MCF 10A (cell line): ENCODE data around the gene KRT14. TPM values are rescaled to one million over a fixed set of nuclear protein-coding genes. Genes with fewer than 3 reads are reported as not detected.
A peak's percentile ranks its signal among the peaks of the same experiment; 100 is the strongest.

Experiments used
- BruUV-seq: library from RNA; stranded (reverse); fragments of 400-500 nt; replicated peaks from 2 replicates; lab custom pipeline; 2021; lab: Mats Ljungman, UMichigan
- CTCF ChIA-PET: fragments of 300-600 bp; sonication (Branson Sonifier 250); formaldehyde crosslinking; extraction: SDS; loops from one replicate; lab custom pipeline; 2021; ENCODE audit warnings: antibody characterized with exemption, inconsistent platforms; lab: Yijun Ruan, JAX
- POLR2A ChIA-PET: fragments of 300-600, 350-650 bp; sonication (Branson Sonifier 250); formaldehyde crosslinking; extraction: SDS; loops from one replicate; lab custom pipeline; 2020; ENCODE audit warnings: antibody characterized with exemption, inconsistent platforms; lab: Yijun Ruan, JAX
- DNase-seq: peaks from one replicate; pipeline ENCODE4 v3.0.0-alpha.2; 2018; ENCODE audit not compliant: unreplicated experiment
- H3K27ac Mint-ChIP-seq: one replicate; pipeline ENCODE4 v1.8.0; 2022; ENCODE audit warnings: mild to moderate bottlenecking, low read depth, mixed read lengths; ENCODE audit not compliant: unreplicated experiment
- H3K27me3 Mint-ChIP-seq: one replicate; pipeline ENCODE4 v1.8.0; 2022; ENCODE audit warnings: mixed read lengths; ENCODE audit not compliant: insufficient read depth, unreplicated experiment
- H3K36me3 Mint-ChIP-seq: one replicate; pipeline ENCODE4 v1.8.0; 2022; ENCODE audit warnings: mild to moderate bottlenecking, moderate library complexity, mixed read lengths; ENCODE audit not compliant: insufficient read depth, unreplicated experiment
- H3K4me1 Mint-ChIP-seq: one replicate; pipeline ENCODE4 v1.8.0; 2022; ENCODE audit warnings: mixed read lengths; ENCODE audit not compliant: insufficient read depth, unreplicated experiment
- H3K4me3 Mint-ChIP-seq: one replicate; pipeline ENCODE4 v1.8.0; 2022; ENCODE audit warnings: mild to moderate bottlenecking, moderate library complexity, mixed read lengths; ENCODE audit not compliant: unreplicated experiment
- H3K9me3 Mint-ChIP-seq: one replicate; pipeline ENCODE4 v1.8.0; 2022; ENCODE audit warnings: mixed read lengths; ENCODE audit not compliant: unreplicated experiment
- intact Hi-C: fragments of 100-400 bp; cut with micrococcal nuclease; formaldehyde crosslinking; loops from 2 replicates; pipeline ENCODE4 v1.14.1; 2022
- total RNA-seq: library from RNA; stranded (reverse); gene quantifications from 2 replicates; pipeline ENCODE4 v1.2.3, GENCODE V29; 2022
- TF ChIP-seq, protein P1 (sequence below): fragments of 200-600 bp; IDR thresholded peaks from one replicate; pipeline ENCODE4 v1.8.0; 2022; ENCODE audit warnings: antibody characterized with exemption, mild to moderate bottlenecking; ENCODE audit not compliant: unreplicated experiment

Gene KRT14
- total RNA-seq, 1 experiment from 2014 or later: 1,755 TPM

DNA sequence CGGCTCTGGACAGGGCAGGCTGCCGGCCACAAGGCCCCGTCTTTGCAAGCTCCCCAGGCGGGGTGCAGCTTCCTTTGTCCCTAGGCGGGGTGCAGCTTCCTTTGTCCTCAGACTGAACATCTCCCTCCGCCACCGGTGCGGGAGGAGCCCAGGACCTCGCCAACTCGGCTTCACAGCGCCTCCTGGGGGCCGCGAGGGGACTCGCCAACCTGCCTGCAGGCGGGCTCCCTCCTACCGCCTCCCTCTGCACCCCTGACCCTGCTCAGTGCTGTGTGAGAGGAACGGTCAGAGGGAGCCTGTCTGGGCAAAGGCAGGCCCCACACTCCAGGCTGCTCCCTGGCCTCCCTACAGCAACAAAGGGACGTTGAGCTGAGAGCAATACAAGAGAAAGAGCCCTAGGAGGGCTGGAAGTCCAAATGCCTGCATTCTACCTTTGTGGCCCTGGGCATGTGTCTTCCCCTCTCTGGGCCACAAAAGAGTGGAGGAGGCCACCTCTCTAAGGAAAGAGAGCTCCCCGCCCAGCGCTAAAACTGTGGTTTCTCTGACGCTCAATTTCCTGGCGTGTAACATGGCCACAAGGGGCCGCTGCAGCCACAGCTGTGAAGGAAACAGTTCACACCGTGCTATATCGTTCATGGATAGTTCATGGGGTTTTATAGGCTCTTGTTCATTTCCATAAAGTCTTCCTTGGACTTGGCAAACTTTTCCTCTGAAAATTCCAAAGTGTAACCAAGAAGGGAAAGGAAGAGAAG is 37.7 kb downstream of the KRT14 start:
- BruUV-seq: no TSS peak

DNA sequence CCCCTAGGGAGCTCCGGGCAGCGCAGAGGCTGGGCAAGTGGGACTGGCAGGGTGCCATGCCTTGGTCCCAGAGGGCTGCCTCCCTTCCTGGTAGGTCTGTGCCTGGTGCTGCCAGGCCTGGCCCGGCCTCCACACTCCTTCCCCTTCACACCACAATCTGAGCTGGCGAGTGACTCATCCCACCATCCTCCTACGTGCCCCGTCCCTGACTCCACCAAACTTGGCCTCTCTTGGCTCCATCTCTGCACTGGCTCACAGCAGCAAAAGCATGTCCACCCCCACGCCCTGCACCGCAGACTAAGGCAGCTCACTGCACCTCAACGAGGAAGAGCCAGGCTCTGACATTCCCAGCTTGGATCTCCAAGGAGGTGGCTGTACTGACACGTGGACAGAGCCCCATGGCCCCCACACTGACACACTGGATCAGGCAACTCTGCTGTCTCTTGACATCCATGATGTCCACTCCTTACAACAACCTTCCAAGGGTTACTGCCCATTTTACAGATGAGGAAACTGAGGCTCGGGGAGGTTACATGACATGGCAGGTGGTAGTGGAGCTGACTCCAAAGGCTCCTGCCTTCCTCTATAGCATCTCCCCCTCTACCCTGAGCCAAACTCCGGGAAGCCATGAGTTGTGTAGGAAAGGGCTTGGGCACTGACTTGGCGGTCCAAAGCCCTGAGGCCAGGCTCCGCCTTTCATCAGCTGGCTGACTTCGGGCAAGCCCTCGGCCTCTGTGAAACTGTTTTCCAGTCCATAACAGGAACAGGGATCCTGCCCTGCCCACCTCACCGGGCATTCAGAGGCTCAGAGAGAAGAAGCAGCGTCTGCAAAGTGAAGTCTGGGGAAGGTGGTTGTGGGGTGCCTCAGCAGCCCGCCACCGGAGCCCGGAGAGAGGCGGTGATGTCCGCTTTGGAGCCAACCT is 38.5 kb downstream of the KRT14 start:
- H3K9me3 Mint-ChIP-seq: peaks cover 8% of the 10 kb centered on the region
- H3K4me1 Mint-ChIP-seq: peaks cover 39% of the 10 kb centered on the region
- intact Hi-C loops: loop anchor here (1.0 to 5.0 kb wide), 7 partner anchors 29 to 746 kb away; no protein-coding TSS in a partner anchor
- POLR2A ChIA-PET: interaction anchor here (0.6 to 6.2 kb wide), 44 partner anchors 8 to 901 kb away, joined by 3 to 101 read pairs (median 6); partner anchors contain the start of genes EIF1, KRT10, KRT14 and KRT15
- no TSS peak for BruUV-seq
- DNase-seq: peak; percentile 99
- peak overlapping the region; percentile 78 for H3K27ac Mint-ChIP-seq
- CTCF ChIA-PET: interaction anchor here (0.5 to 22.4 kb wide), 77 partner anchors 9 to 916 kb away, joined by 3 to 415 read pairs (median 5); partner anchors contain the start of genes KRT13, KRT15, KRT16 and KRT17
- TF ChIP-seq, protein P1, sequence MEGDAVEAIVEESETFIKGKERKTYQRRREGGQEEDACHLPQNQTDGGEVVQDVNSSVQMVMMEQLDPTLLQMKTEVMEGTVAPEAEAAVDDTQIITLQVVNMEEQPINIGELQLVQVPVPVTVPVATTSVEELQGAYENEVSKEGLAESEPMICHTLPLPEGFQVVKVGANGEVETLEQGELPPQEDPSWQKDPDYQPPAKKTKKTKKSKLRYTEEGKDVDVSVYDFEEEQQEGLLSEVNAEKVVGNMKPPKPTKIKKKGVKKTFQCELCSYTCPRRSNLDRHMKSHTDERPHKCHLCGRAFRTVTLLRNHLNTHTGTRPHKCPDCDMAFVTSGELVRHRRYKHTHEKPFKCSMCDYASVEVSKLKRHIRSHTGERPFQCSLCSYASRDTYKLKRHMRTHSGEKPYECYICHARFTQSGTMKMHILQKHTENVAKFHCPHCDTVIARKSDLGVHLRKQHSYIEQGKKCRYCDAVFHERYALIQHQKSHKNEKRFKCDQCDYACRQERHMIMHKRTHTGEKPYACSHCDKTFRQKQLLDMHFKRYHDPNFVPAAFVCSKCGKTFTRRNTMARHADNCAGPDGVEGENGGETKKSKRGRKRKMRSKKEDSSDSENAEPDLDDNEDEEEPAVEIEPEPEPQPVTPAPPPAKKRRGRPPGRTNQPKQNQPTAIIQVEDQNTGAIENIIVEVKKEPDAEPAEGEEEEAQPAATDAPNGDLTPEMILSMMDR: no peak
- peak overlapping the region; percentile 47 for H3K4me3 Mint-ChIP-seq
- no peaks in the 10 kb centered on the region for H3K27me3 Mint-ChIP-seq
- H3K36me3 Mint-ChIP-seq: no peaks in the 10 kb centered on the region

More for the DNA sequence above, 37.7 kb downstream of the KRT14 start:
- POLR2A ChIA-PET: interaction anchor here (0.5 to 6.2 kb wide), 47 partner anchors 9 to 1453 kb away, joined by 3 to 101 read pairs (median 6); partner anchors contain the start of genes EIF1, KRT10, KRT14 and KRT15
- Mint-ChIP-seq H3K27ac (peak overlapping the region; percentile 78), H3K9me3 (peaks cover 8% of the 10 kb centered on the region), H3K4me3 (peak overlapping the region; percentile 47), H3K36me3 (peaks cover 4% of the 10 kb centered on the region), H3K4me1 (peaks cover 44% of the 10 kb centered on the region), H3K27me3 (no peaks in the 10 kb centered on the region)
- TF ChIP-seq, protein P1: peak; percentile 63
- intact Hi-C loops: loop anchor here (1.0 to 5.0 kb wide), 10 partner anchors 30 to 747 kb away; no protein-coding TSS in a partner anchor
- peak; percentile 93 for DNase-seq
- CTCF ChIA-PET: interaction anchor here (0.5 to 22.4 kb wide), 90 partner anchors 10 to 993 kb away, joined by 3 to 415 read pairs (median 5); partner anchors contain the start of genes KRT13, KRT15, KRT16 and KRT17

DNA sequence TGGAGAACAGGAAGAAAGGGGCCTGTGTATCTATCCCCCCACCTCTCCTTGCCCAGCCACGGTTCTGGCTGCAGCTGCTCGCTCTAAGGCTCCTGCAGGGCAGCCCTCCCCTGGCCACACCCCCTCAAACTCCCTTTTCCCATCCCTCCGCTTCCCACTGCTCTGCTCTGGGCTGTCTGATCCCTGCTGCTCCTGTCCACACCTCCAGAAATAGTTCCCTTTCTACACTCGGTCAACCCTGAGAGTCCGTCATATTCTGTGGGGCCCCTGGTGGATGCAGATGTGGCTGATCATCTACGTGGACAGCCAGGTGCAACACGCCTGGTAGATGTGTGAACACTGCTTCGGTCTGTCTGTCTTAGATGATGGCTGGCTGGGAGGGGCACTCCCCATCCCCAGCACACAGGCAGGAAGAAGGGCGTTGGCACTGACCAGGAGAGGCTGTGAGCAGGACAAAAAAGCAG is 39.3 kb downstream of the KRT14 start:
- Mint-ChIP-seq H3K9me3 (peaks cover 8% of the 10 kb centered on the region), H3K4me3 (peak overlapping the region; percentile 47)

More for the DNA sequence above, 39.3 kb downstream of the KRT14 start:
- POLR2A ChIA-PET: interaction anchor here (0.6 to 6.2 kb wide), 25 partner anchors 10 to 900 kb away, joined by 3 to 101 read pairs (median 10); partner anchors contain the start of genes EIF1, KRT15, KRT17 and SMARCE1
- CTCF ChIA-PET: interaction anchor here (0.7 to 22.4 kb wide), 20 partner anchors 12 to 755 kb away, joined by 3 to 415 read pairs (median 18); partner anchors contain the start of genes KRT15 and KRT9
- peaks cover 32% of the 10 kb centered on the region for H3K4me1 Mint-ChIP-seq
- no TSS peak for BruUV-seq
- H3K27ac Mint-ChIP-seq: peak overlapping the region; percentile 78
- H3K27me3 Mint-ChIP-seq: no peaks in the 10 kb centered on the region
- TF ChIP-seq, protein P1: no peak
- H3K36me3 Mint-ChIP-seq: no peaks in the 10 kb centered on the region
- intact Hi-C loops: loop anchor here (5.0 kb wide), 1 partner anchor 745 kb away; no protein-coding TSS in a partner anchor
- DNase-seq: no peak
